Gastrocnemius medialis (tissue), 4 donors: ENCODE measurements around the gene ADAMTSL2. TPM values are rescaled to one million over a fixed set of nuclear protein-coding genes. Genes with fewer than 3 reads are reported as not detected.
A peak's percentile ranks its signal among the peaks of the same experiment; 100 is the strongest.

Source experiments
- ATAC-seq, 2 donors: fragments of 150-250 bp; one replicate each; pipeline ENCODE4 v1.9.1; 2016
- DNase-seq, 2 donors: peaks; one replicate each; pipeline ENCODE4 v3.0.0-alpha.2; 2019
- H3K27ac ChIP-seq, 4 donors: fragments of 200-600 bp; sonication (generic); 1 replicate in 1 of 4; 2 replicates in 3 of 4; pipeline ENCODE4 v1.5.1; 2016 to 2018; ENCODE audit warnings: mild to moderate bottlenecking in 2 of 4, moderate library complexity in 1 of 4
- H3K27me3 ChIP-seq, 3 donors: fragments of 200-600 bp; sonication (generic) in 2 of 3; 1 replicate in 1 of 3; 2 replicates in 2 of 3; pipeline versions ENCODE4 v1.5.1 to v1.6.0; 2016 to 2019; ENCODE audit warnings: mild to moderate bottlenecking in 1 of 3, moderate library complexity in 1 of 3
- H3K36me3 ChIP-seq, 2 donors: fragments of 200-600 bp; sonication (generic) in 1 of 2; one replicate each; pipeline ENCODE4 v1.5.1; 2017 to 2018
- H3K4me1 ChIP-seq, 2 donors: fragments of 200-600 bp; sonication (generic) in 1 of 2; one replicate each; pipeline ENCODE4 v1.5.1; 2016 to 2017; ENCODE audit warnings: mild to moderate bottlenecking in 2 of 2
- H3K4me3 ChIP-seq, 4 donors: fragments of 200-600 bp; sonication (generic) in 3 of 4; 1 replicate in 1 of 4; 2 replicates in 3 of 4; pipeline ENCODE4 v1.5.1; 2016 to 2019; ENCODE audit warnings: mild to moderate bottlenecking in 2 of 4
- H3K9me3 ChIP-seq, 3 donors: fragments of 200-600 bp; sonication (generic) in 2 of 3; 1 replicate in 1 of 3; 2 replicates in 2 of 3; pipeline ENCODE4 v1.5.1; 2016 to 2019
- POLR2A ChIP-seq, 2 donors: fragments of 450-650 bp; IDR thresholded peaks; one replicate each; pipeline ENCODE4 v1.6.1; 2017; ENCODE audit warnings: antibody characterized with exemption in 2 of 2, mild to moderate bottlenecking in 2 of 2, moderate library complexity in 2 of 2
- in situ Hi-C, 4 donors: fragments of 200-750 bp; cut with MboI; loops; one replicate each; pipeline versions ENCODE4 v1.15.0 to v1.8.0; 2017; ENCODE audit warnings: low sequenced_read_pairs in 4 of 4
- intact Hi-C: fragments of 100-400 bp; cut with DNase I; formaldehyde crosslinking; loops from one replicate; pipeline ENCODE4 v1.15.1; 2023; ENCODE audit warnings: low total_unique reads
- total RNA-seq, 4 donors: library from RNA; depleted of rRNA; stranded (reverse); fragments of >200 nt; gene quantifications; one replicate each; pipeline versions ENCODE4 v1.1.0 to v1.2.3, GENCODE V29; 2016
- TF ChIP-seq, protein P1 (sequence below), 5 experiments: fragments of 450-650 bp in 3 of 5; fragments of 200-600 bp in 2 of 5; sonication (generic) in 2 of 5; IDR thresholded peaks in 4 of 5; conservative IDR thresholded peaks in 1 of 5; 1 replicate in 4 of 5; 2 replicates in 1 of 5; pipeline ENCODE4 v1.5.1; 2016 to 2019; ENCODE audit warnings: antibody characterized with exemption in 5 of 5, mild to moderate bottlenecking in 3 of 5, moderate library complexity in 3 of 5

ADAMTSL2 gene
- total RNA-seq, 4 donors from 2014 or later: 0.10 to 1.8 (median 0.44) TPM

DNA sequence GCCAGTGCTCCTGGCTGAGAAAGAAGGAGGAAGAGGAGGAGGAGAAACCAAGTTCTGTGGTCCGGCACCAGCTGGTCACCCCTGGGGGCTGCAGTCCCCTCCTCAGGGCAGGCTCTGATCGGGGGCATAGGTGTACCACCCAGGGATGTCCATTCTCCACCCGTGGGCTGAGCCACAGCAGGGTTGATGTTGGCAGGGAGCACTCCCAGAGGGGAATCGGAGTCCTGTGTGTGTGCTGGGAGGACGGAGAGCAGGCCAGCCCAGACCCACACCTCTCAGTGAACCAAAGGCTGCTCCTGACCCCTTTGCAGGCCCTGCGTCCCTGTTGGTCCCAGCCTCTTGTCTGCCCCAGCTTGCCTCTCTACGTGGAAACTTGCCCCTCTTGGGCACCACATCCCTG lies 4.6 kb upstream of the ADAMTSL2 start:
- DNase-seq (no peak), ATAC-seq (no peak)
- intact Hi-C loops: no loop called here
- Histone ChIP-seq H3K27ac (no peak overlapping the region), H3K4me3 (no peak overlapping the region), H3K27me3 (peaks cover 2 to 28% (median 4%) of the 10 kb centered on the region in 3 donors), H3K9me3 (no peaks in the 10 kb centered on the region), H3K4me1 (peaks cover 14 to 39% of the 10 kb centered on the region in 2 donors), H3K36me3 (no peaks in the 10 kb centered on the region)
- in situ Hi-C loops: loop anchor here in 2 of 4 donors (25.0 kb wide), 1 partner anchor 207 kb away; the partner anchor contains the start of gene SARDH (in 2 of the 2)
- TF ChIP-seq, protein P1, sequence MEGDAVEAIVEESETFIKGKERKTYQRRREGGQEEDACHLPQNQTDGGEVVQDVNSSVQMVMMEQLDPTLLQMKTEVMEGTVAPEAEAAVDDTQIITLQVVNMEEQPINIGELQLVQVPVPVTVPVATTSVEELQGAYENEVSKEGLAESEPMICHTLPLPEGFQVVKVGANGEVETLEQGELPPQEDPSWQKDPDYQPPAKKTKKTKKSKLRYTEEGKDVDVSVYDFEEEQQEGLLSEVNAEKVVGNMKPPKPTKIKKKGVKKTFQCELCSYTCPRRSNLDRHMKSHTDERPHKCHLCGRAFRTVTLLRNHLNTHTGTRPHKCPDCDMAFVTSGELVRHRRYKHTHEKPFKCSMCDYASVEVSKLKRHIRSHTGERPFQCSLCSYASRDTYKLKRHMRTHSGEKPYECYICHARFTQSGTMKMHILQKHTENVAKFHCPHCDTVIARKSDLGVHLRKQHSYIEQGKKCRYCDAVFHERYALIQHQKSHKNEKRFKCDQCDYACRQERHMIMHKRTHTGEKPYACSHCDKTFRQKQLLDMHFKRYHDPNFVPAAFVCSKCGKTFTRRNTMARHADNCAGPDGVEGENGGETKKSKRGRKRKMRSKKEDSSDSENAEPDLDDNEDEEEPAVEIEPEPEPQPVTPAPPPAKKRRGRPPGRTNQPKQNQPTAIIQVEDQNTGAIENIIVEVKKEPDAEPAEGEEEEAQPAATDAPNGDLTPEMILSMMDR (IDR thresholded peaks at IDR 0.05 in 4 of 5, conservative IDR thresholded peaks at IDR 0.05 in 1 of 5): no peak
- TF ChIP-seq POLR2A (IDR thresholded peaks at IDR 0.05): no peak

DNA sequence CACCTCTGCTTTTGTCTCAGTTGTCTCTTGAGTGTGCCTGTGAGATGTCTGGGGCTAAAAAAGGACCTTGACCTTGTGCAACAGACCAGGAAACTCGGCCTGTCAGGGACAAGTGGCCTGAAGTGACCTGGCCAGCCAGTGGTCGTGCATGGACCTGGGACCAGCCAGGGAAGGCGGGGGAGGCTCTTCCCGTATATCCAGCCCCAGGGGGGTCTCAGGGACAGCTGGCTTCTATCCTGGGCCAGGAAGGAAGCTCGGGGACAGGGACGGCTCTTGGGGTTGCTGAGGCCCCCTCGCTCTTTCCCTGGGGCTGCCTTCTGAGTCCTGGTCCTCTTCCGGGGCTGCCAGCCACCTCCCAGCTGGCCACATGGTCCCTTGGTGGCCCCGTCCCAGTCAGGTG lies 3.2 kb upstream of the ADAMTSL2 start:
- TF ChIP-seq, protein P1 (IDR thresholded peaks at IDR 0.05 in 4 of 5, conservative IDR thresholded peaks at IDR 0.05 in 1 of 5): no peak
- no peak for TF ChIP-seq POLR2A (IDR thresholded peaks at IDR 0.05)
- ATAC-seq (no peak), DNase-seq (no peak)
- H3K4me1 ChIP-seq: peaks cover 16 to 42% of the 10 kb centered on the region in 2 donors
- no peaks in the 10 kb centered on the region for H3K36me3 ChIP-seq
- H3K9me3 ChIP-seq: no peaks in the 10 kb centered on the region
- no peak overlapping the region for H3K27ac ChIP-seq
- intact Hi-C loops: no loop called here
- in situ Hi-C loops: loop anchor here in 2 of 4 donors (25.0 kb wide), 1 partner anchor 206 kb away; the partner anchor contains the start of gene SARDH (in 2 of the 2)
- H3K27me3 ChIP-seq: peaks cover 4 to 35% (median 7%) of the 10 kb centered on the region in 3 donors
- H3K4me3 ChIP-seq: no peak overlapping the region

DNA sequence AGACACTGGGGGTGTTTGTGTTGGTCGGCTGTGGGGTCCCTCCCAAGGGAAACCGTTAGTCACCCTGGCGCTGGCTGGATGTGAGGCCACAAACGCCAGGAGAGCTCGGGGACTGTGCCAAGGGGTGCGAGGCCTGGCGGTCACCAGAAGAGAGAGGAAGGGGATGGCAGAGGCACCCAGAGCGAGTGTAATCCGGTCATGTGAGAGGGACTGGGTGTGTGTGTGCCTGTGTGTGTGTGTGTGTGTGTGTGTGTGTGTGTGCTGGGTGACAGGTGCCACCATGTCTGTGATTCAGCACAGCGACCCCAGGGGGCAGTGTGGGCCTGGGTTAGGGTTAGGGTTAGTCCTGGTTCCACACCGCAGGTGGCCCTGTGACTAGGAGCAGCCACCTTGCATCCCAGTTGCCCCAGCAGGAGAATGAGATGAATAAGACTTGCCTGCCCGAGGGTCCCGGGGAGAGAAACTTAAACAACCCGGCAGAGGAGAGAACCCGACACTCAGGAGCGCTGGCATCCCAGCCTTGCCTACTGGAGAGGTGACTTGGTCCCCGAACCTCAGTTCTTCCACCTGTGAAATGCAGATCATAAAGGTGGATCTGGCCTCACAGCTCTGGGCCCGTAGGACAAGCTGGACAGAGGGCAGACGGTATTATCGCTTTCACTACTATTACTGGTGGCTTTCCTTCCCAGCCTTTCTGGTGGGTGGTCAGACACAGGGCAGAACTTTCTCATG lies 1.4 kb upstream of the ADAMTSL2 start:
- H3K36me3 ChIP-seq: no peaks in the 10 kb centered on the region
- H3K4me3 ChIP-seq: no peak overlapping the region
- intact Hi-C loops (no loop called here), in situ Hi-C loops (loop anchor here in 2 of 4 donors (25.0 kb wide), 1 partner anchor 204 kb away; the partner anchor contains the start of gene SARDH (in 2 of the 2))
- H3K27ac ChIP-seq: no peak overlapping the region
- peaks cover 0 to 27% (median 7%) of the 10 kb centered on the region in 3 donors for H3K27me3 ChIP-seq
- no peaks in the 10 kb centered on the region for H3K9me3 ChIP-seq
- TF ChIP-seq POLR2A (IDR thresholded peaks at IDR 0.05): no peak
- TF ChIP-seq, protein P1 (IDR thresholded peaks at IDR 0.05 in 4 of 5, conservative IDR thresholded peaks at IDR 0.05 in 1 of 5): peak in 4 of 5 experiments; percentile 30 to 63 (median 42)
- peaks cover 16 to 29% of the 10 kb centered on the region in 2 donors for H3K4me1 ChIP-seq
- ATAC-seq (no peak), DNase-seq (peak in 1 of 2 donors; percentile 43)

DNA sequence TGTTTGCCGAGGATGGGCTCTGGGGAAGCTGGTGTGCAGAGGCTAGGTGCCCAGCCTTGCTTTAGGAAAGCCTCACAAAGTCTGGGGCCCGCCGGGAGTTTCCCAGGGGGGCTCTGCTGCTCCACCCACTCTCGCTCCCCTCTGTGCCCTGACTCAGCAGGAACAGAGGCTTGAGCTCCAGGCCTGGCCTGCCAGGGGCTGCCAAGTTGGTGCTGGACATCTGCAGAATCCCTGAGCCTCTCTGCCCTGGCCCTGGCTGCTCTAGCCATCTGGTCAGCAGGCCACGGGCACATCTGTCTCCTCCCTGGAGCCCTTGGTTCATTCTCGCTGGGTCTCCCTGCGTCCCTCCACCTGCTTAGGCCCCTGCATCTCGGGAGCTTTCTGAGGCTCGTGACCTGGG lies 647 bp upstream of the ADAMTSL2 start:
- H3K27me3 ChIP-seq: peaks cover 0 to 22% (median 7%) of the 10 kb centered on the region in 3 donors
- intact Hi-C loops: no loop called here
- ATAC-seq (peak in 1 of 2 donors; percentile 22), DNase-seq (no peak)
- H3K9me3 ChIP-seq: no peaks in the 10 kb centered on the region
- H3K4me3 ChIP-seq: peak overlapping the region; percentile 38 to 58 (median 46)
- in situ Hi-C loops: loop anchor here in 2 of 4 donors (25.0 kb wide), 1 partner anchor 203 kb away; the partner anchor contains the start of gene SARDH (in 2 of the 2)
- peak overlapping the region in 2 of 4 donors; percentile 46 to 55 for H3K27ac ChIP-seq
- peaks cover 13 to 22% of the 10 kb centered on the region in 2 donors for H3K4me1 ChIP-seq
- H3K36me3 ChIP-seq: no peaks in the 10 kb centered on the region
- TF ChIP-seq POLR2A (IDR thresholded peaks at IDR 0.05): no peak
- TF ChIP-seq, protein P1 (IDR thresholded peaks at IDR 0.05 in 4 of 5, conservative IDR thresholded peaks at IDR 0.05 in 1 of 5): no peak
